Body of pancreas (tissue), 4 donors: Measurements from ENCODE around the gene ADAM11. TPM values are rescaled to one million over a fixed set of nuclear protein-coding genes. Genes with fewer than 3 reads are reported as not detected.
"Not testable (repeated sequence)": the region's sequence is repeated elsewhere in the genome, so short reads cannot be mapped to it uniquely, and the experiment has no call there.

Experiments
- ATAC-seq: fragments of 150-250 bp; one replicate; pipeline ENCODE4 v1.9.1; 2016
- DNase-seq, 4 donors: peaks; one replicate each; pipeline ENCODE4 v3.0.0-alpha.2; 2019
- H3K27ac ChIP-seq, 4 donors: fragments of 200-600 bp; sonication (generic); 1 replicate in 3 of 4; 2 replicates in 1 of 4; pipeline versions ENCODE4 v1.5.1 to v1.6.1; 2016 to 2019; ENCODE audit warnings: mild to moderate bottlenecking in 1 of 4, mixed read lengths in 1 of 4, moderate library complexity in 1 of 4
- H3K27me3 ChIP-seq, 2 donors: fragments of 200-600 bp; sonication (generic); one replicate each; pipeline ENCODE4 v1.6.0; 2016; ENCODE audit warnings: mild to moderate bottlenecking in 1 of 2
- H3K36me3 ChIP-seq, 2 donors: fragments of 200-600 bp; sonication (generic); replicated peaks in 1 of 2; 2 replicates each; pipeline ENCODE4 v1.5.1; 2016; ENCODE audit warnings: low read depth in 2 of 2; ENCODE audit not compliant: insufficient read depth in 1 of 2
- H3K4me1 ChIP-seq: fragments of 200-600 bp; sonication (generic); one replicate; pipeline ENCODE4 v1.6.0; 2016
- H3K4me3 ChIP-seq, 2 donors: fragments of 200-600 bp; sonication (generic); 1 replicate in 1 of 2; 2 replicates in 1 of 2; pipeline ENCODE4 v1.5.1; 2016 to 2019
- H3K9me3 ChIP-seq, 3 donors: fragments of 200-600 bp; sonication (generic); 1 replicate in 2 of 3; 2 replicates in 1 of 3; pipeline ENCODE4 v1.5.1; 2016
- POLR2A ChIP-seq, 3 donors: fragments of 450-650 bp; IDR thresholded peaks; one replicate each; pipeline ENCODE4 v1.6.1; 2016; ENCODE audit warnings: antibody characterized with exemption in 3 of 3, mild to moderate bottlenecking in 2 of 3
- WGBS, 2 donors: methylation state at CpG; one replicate each; pipeline ENCODE4 v1.1.5; 2017; 5-methylcytosine and 5-hydroxymethylcytosine counted together
- intact Hi-C: fragments of 100-400 bp; cut with DNase I; formaldehyde crosslinking; loops from one replicate; pipeline ENCODE4 v1.15.1; 2023
- total RNA-seq, 2 donors: library from RNA; depleted of rRNA; stranded (reverse); fragments of >200 nt; gene quantifications; one replicate each; pipeline ENCODE4 v1.1.0, GENCODE V29; 2016
- TF ChIP-seq, protein P1 (sequence below), 7 experiments: fragments of 450-650 bp in 4 of 7; fragments of 200-600 bp in 3 of 7; sonication (generic) in 3 of 7; IDR thresholded peaks; one replicate each; pipeline ENCODE4 v1.5.1; 2016 to 2019; ENCODE audit warnings: antibody characterized with exemption in 7 of 7

Gene ADAM11, protein sequence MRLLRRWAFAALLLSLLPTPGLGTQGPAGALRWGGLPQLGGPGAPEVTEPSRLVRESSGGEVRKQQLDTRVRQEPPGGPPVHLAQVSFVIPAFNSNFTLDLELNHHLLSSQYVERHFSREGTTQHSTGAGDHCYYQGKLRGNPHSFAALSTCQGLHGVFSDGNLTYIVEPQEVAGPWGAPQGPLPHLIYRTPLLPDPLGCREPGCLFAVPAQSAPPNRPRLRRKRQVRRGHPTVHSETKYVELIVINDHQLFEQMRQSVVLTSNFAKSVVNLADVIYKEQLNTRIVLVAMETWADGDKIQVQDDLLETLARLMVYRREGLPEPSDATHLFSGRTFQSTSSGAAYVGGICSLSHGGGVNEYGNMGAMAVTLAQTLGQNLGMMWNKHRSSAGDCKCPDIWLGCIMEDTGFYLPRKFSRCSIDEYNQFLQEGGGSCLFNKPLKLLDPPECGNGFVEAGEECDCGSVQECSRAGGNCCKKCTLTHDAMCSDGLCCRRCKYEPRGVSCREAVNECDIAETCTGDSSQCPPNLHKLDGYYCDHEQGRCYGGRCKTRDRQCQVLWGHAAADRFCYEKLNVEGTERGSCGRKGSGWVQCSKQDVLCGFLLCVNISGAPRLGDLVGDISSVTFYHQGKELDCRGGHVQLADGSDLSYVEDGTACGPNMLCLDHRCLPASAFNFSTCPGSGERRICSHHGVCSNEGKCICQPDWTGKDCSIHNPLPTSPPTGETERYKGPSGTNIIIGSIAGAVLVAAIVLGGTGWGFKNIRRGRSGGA
- under 1 TPM; under 0.01 TPM for total RNA-seq

DNA sequence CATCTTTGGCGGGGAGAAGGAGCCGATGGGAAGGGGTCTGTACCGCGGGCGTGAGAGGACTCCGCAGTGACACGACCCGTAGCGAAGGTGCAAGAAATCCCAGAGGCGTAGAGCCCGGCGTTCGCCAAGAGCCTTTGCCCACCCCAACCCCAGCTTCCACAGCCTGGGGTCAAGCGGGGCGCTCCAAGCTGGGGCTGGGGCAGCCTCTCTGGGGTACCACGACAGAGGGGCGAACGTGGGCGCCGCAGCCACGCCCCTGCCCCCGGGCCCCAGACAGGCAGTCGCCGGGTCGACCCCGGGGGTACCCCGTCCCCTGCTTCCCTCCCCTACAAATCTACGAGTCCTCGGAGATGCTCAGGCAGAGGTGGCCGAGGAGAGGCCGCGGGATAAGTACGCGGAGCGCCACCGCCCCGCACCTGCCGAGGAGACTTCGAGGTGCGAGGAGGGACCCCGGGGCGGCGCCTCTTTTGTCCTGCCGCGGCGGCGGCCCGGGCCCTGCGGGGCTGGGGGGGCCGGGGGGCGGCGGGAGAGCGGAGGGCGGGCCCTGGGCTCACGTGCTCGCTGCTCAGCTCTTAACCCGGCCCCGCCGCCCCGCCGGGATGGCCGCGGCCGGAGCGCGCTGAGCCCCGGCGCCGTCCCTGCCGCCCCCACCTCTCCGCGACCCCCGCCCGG lies at the start of gene ADAM11:
TSS of gene ADAM11 (plus strand) at position 575 of the 672 bp plus-strand sequence. CDS start 212 bp downstream, outside the sequence.
- no peak for TF ChIP-seq POLR2A (IDR thresholded peaks at IDR 0.05)
- TF ChIP-seq, protein P1, sequence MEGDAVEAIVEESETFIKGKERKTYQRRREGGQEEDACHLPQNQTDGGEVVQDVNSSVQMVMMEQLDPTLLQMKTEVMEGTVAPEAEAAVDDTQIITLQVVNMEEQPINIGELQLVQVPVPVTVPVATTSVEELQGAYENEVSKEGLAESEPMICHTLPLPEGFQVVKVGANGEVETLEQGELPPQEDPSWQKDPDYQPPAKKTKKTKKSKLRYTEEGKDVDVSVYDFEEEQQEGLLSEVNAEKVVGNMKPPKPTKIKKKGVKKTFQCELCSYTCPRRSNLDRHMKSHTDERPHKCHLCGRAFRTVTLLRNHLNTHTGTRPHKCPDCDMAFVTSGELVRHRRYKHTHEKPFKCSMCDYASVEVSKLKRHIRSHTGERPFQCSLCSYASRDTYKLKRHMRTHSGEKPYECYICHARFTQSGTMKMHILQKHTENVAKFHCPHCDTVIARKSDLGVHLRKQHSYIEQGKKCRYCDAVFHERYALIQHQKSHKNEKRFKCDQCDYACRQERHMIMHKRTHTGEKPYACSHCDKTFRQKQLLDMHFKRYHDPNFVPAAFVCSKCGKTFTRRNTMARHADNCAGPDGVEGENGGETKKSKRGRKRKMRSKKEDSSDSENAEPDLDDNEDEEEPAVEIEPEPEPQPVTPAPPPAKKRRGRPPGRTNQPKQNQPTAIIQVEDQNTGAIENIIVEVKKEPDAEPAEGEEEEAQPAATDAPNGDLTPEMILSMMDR (IDR thresholded peaks at IDR 0.05), result no peak
- 6 to 15% methylated on average over 6 to 48 of the region's 74 CpGs for WGBS, 2 donors
- ATAC-seq (peak; percentile 16), DNase-seq (no peak)
- H3K27me3 ChIP-seq, result peaks cover 0 to 19% of the 10 kb centered on the region in 2 donors
- H3K36me3 ChIP-seq, result no peaks in the 10 kb centered on the region
- no peaks in the 10 kb centered on the region for H3K9me3 ChIP-seq
- intact Hi-C loops, result no loop called here
- no peak within 1 kb of the TSS for H3K4me3 ChIP-seq
- no peak within 1 kb of the TSS for H3K27ac ChIP-seq
- H3K4me1 ChIP-seq, result peaks cover 12% of the 10 kb centered on the region

DNA sequence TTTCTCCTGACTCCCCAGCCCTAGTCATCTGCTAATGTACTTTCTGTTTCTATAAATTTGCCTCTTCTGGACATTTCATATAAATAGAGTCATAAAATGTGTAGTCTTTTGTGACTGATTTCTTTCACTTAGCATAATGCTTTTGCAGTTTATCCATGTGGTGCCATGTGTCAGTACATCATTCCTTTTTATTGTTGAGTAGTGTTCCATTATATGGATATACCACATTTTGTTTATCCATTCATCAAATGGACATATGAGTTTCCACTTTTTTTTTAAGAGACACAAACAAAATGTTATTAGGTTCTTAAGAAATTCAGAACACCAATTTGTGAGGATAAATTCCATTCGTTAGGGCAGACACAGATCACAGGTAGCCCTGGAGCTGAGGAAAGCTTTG lies 39.3 kb upstream of the ADAM11 start:
- WGBS, 2 donors, result 95 to 100% methylated on average over 1 of the region's 1 CpG
- Histone ChIP-seq H3K36me3 (no peaks in the 10 kb centered on the region), H3K4me1 (no peaks in the 10 kb centered on the region), H3K27me3 (no peaks in the 10 kb centered on the region), H3K4me3 (no peak overlapping the region), H3K27ac (no peak overlapping the region), H3K9me3 (no peaks in the 10 kb centered on the region)
- TF ChIP-seq, protein P1 (IDR thresholded peaks at IDR 0.05), result no peak
- no peak for TF ChIP-seq POLR2A (IDR thresholded peaks at IDR 0.05)
- ATAC-seq (no peak), DNase-seq (no peak)
- intact Hi-C loops, result no loop called here

DNA sequence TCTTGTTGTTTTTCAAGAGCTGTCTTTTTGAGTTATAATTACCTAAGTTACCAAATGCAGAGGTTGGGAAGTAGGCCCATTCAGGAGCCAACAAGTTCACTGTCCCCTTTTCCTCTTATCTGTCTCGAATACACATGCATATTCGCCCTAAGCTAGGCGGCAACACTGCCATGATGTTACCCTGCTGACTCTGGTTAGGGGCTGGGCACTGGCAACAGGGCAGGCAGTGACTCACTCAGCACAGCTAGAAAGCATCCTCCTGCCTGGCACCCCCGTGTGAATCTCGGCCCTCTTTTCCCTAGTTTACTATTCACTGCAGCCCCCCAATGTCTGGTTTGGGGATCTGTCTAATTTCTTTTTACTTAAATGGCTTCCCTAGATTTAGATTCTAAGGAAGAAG lies 36.5 kb upstream of the ADAM11 start:
- no peaks in the 10 kb centered on the region for H3K36me3 ChIP-seq
- 70 to 72% methylated on average over 5 of the region's 5 CpGs for WGBS, 2 donors
- no peaks in the 10 kb centered on the region for H3K27me3 ChIP-seq
- no peak for DNase-seq
- no peak overlapping the region for H3K4me3 ChIP-seq
- H3K4me1 ChIP-seq, result no peaks in the 10 kb centered on the region
- intact Hi-C loops, result no loop called here
- no peak overlapping the region for H3K27ac ChIP-seq
- TF ChIP-seq, protein P1 (IDR thresholded peaks at IDR 0.05), result no peak
- TF ChIP-seq POLR2A (IDR thresholded peaks at IDR 0.05), result no peak
- ATAC-seq, result no peak
- H3K9me3 ChIP-seq, result no peaks in the 10 kb centered on the region

DNA sequence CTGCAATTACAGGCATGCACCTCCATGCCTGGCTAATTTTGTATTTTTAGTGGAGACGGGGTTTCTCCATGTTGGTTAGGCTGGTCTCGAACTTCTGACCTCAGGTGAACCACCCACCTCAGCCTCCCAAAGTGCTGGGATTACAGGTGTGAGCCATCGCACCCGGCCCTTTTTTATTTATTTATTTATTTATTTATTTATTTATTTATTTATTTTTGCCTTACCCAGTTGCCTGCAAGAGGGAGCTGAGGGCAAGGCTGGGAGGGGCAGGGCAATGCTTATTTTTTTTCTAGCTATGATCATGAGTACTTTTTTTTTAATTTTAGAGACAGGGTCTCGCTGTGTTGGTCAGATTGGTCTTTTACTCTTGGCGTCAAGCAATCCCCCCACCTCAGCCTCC lies 32.7 kb upstream of the ADAM11 start:
- H3K9me3 ChIP-seq, DNase-seq, ATAC-seq, H3K4me1 ChIP-seq, H3K27ac ChIP-seq, H3K36me3 ChIP-seq, H3K4me3 ChIP-seq, intact Hi-C loops, H3K27me3 ChIP-seq: not testable (repeated sequence)
- WGBS, 2 donors, result 94 to 98% methylated on average over 5 to 6 of the region's 6 CpGs

DNA sequence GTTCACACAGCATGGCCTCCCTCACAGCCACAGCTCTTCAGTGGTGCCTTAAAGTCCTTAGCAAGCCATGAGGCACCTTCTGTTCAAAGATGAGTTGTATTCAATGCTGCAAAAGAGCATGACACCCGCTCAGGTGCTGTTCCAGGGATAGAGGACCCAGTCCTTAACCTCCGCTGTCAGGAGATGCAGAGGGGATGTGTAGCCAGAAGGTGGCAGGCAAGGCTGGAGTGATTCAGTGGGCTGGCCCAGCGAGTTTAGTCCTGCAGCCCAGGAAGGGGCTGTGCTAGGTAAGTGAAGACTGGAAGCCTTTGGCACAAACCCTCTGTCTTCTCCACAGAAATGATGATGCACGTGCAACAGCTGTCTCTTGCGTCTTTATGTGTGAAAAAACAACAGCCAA lies 25.0 kb upstream of the ADAM11 start:
- no peak for DNase-seq
- H3K4me3 ChIP-seq, result no peak overlapping the region
- H3K9me3 ChIP-seq, result no peaks in the 10 kb centered on the region
- no peak overlapping the region for H3K27ac ChIP-seq
- H3K36me3 ChIP-seq, result no peaks in the 10 kb centered on the region
- H3K27me3 ChIP-seq, result no peaks in the 10 kb centered on the region
- 79 to 80% methylated on average over 3 to 5 of the region's 5 CpGs for WGBS, 2 donors
- no peaks in the 10 kb centered on the region for H3K4me1 ChIP-seq
- no peak for TF ChIP-seq POLR2A (IDR thresholded peaks at IDR 0.05)
- TF ChIP-seq, protein P1 (IDR thresholded peaks at IDR 0.05), result no peak
- intact Hi-C loops, result no loop called here
- no peak for ATAC-seq
